Mononuclear cell (primary cell): ENCODE results near the gene CYP26C1. TPM values are rescaled to one million over a fixed set of nuclear protein-coding genes. Genes with fewer than 3 reads are reported as not detected.

ENCODE experiments used
- H3K27me3 ChIP-seq: 2 replicates; pipeline ENCODE4 v1.6.0; 2011; ENCODE audit warnings: low read length, control low read depth; ENCODE audit not compliant: insufficient read depth
- H3K4me1 ChIP-seq: 2 replicates; pipeline ENCODE4 v1.5.1; 2011; ENCODE audit warnings: mild to moderate bottlenecking, low read length, control low read depth; ENCODE audit not compliant: insufficient read depth
- H3K4me3 ChIP-seq: 2 replicates; pipeline ENCODE4 v1.5.1; 2011; ENCODE audit warnings: mild to moderate bottlenecking, low read length, moderate library complexity
- H3K9me3 ChIP-seq: 2 replicates; pipeline ENCODE4 v1.5.1; 2011; ENCODE audit warnings: low read depth, mild to moderate bottlenecking, control low read depth, low read length
- total RNA-seq: library from RNA; depleted of rRNA; stranded (reverse); fragments of >200 nt; gene quantifications from one replicate; pipeline ENCODE4 v1.2.3, GENCODE V29; 2012

The CYP26C1 gene
- total RNA-seq, 1 donor: not detected

GRCh38 chr10:93110472-93111146 is 50.0 kb downstream of the CYP26C1 start:
- Histone ChIP-seq H3K27me3 (peaks cover 4% of the 10 kb centered on the region), H3K9me3 (no peaks in the 10 kb centered on the region), H3K4me1 (peaks cover 4% of the 10 kb centered on the region), H3K4me3 (no peak overlapping the region)

- Histone ChIP-seq H3K9me3 (no peaks in the 10 kb centered on the region), H3K4me3 (no peak overlapping the region), H3K4me1 (peaks cover 6% of the 10 kb centered on the region), H3K27me3 (peaks cover 4% of the 10 kb centered on the region)
Observed at GRCh38 chr10:93113042-93113441, 52.4 kb downstream of the CYP26C1 start.

- Histone ChIP-seq H3K27me3 (peaks cover 4% of the 10 kb centered on the region), H3K9me3 (no peaks in the 10 kb centered on the region), H3K4me1 (peaks cover 6% of the 10 kb centered on the region), H3K4me3 (no peak overlapping the region)
Observed at GRCh38 chr10:93115661-93116383, 55.2 kb downstream of the CYP26C1 start.

Other genes starting within 250 kb of the CYP26C1 start
- gene EXOC6, start 212.3 kb upstream of the CYP26C1 start, total RNA-seq: 13.5 TPM
- gene CYP26A1, start 13.1 kb downstream of the CYP26C1 start, total RNA-seq: not detected